Activated CD4-positive, alpha-beta T cell treated with anti-CD3 and anti-CD28 coated beads, Interleukin-2, amount 50 U/mL, for 24 hours (primary cell): ENCODE data around the gene SYNE1.
"Not testable (repeated sequence)": the region's sequence is repeated elsewhere in the genome, so short reads cannot be mapped to it uniquely, and the experiment has no call there.

Experiments used
- DNase-seq, 2 donors: peaks; one replicate each; pipeline ENCODE4 v3.0.0-alpha.2; 2020; ENCODE audit warnings: low read depth in 1 of 2, low spot score in 1 of 2

The SYNE1 gene

DNA sequence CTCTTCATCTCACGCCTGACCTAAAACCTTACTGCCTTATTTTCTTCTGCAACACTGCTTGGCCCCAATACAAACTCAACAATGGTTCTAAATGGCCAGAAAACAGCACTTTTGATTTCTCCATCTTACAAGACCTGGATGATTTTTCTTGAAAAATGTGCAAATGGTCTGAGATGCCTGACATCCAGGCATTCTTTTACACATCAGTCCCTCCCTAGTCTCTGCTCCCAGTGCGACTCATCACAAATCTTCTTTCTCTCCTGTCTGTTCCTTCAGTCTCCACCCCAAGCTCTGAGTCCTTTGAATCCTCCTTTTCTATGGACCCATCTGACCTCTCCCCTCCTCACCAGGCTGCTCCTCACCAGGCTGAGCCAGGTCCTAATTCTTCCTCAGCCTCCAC is 145.7 kb downstream of the SYNE1 start:
- not testable (repeated sequence) for DNase-seq

DNA sequence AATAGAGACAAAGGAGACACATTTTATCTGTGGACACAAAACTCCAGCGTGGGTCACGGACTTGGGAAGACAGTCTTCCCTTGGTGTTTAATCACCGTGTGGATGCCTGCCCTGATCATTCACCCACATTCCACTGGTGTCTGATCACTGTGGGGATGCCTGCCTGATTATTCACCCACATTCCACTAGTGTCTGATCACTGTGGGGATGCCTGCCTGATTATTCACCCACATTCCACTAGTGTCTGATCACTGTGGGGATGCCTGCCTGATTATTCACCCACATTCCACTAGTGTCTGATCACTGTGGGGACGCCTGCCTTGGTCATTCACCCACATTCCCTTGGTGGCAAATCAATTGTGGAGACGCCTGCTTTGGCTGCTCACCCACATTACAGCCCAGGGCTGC is 146.2 kb downstream of the SYNE1 start:
- DNase-seq = not testable (repeated sequence)

GRCh38 chr6:152484806-152485205 is 152.4 kb downstream of the SYNE1 start:
- DNase-seq = no peak

DNA sequence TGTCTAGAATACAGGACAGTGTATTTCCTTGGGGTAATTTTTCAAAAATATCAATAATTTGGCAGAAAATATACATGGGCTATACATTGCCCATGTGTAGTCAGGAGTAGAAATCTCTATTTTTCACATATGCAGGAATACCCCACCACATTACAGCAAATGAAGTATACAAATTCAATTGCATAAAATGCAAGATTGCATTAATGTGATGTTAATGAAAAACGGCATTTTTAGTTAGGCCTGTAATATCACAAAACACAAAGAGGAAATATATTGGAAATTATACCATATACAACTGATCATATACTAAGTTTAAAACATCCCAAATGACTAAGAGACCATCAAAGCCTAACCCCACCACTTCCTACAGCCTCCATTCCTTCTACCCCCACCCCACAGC is 154.9 kb downstream of the SYNE1 start:
- no peak for DNase-seq

DNA sequence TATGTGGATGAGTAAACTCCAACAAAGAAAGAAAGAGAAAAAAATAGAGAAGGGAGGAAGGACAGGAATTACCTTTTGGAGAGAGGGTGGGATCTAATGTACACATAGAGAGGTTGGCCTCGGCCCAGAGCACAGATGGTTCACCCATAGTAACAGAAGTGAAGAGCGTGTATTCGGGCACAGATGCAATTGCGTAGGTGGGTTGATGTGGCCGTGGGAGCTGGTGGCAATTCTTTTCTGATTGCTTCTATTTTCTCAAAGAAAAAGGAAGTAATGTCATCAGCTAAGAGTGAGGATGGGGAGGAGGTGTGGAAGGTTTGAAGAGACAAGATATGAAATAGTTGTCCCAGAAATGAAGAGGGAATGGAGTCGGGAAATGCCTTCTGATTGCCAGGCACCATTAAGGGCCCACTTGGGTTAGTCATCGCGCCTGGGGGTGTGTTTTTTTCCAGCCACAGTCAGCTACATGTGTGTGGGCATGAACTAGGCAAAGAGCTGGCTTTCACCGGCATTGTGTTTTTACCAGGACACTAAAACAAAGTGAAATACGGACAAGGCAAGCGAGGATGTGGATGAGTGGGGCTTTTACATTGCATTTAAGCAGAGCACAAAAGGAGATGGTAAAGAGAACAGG is 158.7 kb downstream of the SYNE1 start:
- no peak for DNase-seq

- DNase-seq = no peak
These were observed 162.8 kb downstream of the SYNE1 start for GRCh38 chr6:152474354-152474753.

- no peak for DNase-seq
These were observed 164.8 kb downstream of the SYNE1 start for GRCh38 chr6:152472325-152472724.

- DNase-seq = no peak
These were observed 165.5 kb downstream of the SYNE1 start for GRCh38 chr6:152471456-152472265.

DNA sequence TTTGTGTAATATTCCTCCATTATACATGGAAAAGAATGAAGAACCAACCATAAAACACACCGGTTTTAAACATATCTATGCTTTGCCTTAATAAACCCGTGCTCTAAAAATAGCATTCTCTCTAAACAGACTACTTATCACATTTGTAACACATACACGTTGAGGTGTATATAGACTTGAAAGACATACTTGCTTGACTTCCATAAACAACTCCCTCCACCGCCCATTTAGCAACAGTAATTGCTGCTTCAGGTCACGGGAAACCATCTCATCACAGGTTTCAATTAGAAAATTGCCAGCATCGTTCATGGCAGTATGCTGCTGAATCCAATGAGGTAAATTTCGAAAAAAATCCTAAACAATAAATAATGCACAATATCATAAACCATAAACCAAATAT is 174.0 kb downstream of the SYNE1 start:
- DNase-seq = no peak

GRCh38 chr6:152462716-152463115 is 174.4 kb downstream of the SYNE1 start:
- DNase-seq = no peak

- no peak for DNase-seq
These were observed 175.6 kb downstream of the SYNE1 start for GRCh38 chr6:152461556-152461955.

GRCh38 chr6:152458648-152459644 is 178.2 kb downstream of the SYNE1 start:
- no peak for DNase-seq

DNA sequence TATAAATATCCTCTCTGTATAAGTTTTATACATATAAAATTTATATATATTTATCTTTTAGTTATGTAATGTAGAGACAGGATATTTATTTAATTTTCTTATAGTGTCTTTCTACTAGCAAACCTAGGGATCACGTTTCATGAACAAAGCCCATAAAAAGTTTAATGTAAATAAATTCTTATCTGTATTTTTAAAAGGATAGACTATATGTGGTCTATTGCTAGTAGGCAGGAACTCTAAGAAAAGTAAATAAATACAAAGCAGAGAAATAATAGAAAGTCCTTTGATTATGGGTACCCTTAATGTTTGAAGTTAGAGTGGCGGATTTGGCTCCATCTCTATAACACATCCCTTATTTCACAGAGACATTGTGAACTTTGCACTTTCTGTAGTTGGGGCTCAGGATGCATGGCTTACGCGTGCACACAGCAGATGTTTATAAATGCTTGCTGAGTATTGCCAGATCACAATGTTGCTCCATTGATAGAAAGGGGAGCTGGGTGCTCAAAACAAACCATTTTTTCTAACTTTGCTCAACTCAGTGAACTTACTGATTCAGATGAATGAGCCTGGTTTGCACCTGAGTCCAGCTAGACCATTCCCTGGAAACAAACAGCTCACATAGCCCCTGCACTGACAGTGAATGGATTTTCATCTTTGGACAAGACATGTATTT is 179.1 kb downstream of the SYNE1 start:
- no peak for DNase-seq

GRCh38 chr6:152454003-152454402 is 183.2 kb downstream of the SYNE1 start:
- no peak for DNase-seq

DNA sequence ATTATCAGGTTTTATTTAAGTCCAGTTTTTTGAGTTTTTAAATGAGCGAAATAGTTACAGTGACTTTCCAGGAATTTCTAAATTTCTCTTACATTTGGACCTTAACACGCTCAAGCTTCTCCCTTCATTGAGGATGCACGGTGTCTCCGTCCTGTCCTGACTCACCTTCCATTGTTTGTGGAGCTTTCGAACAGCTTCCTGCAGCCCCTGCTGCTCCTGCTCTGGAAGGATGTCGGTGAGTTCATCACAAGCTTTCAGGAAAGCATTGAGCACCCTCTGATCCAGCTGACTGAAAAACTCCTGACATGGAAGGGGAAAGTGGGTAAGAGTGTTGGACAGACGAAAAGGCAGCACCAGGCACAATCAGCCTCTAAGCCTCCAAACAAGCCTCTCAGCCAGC is 183.7 kb downstream of the SYNE1 start:
- no peak for DNase-seq

GRCh38 chr6:152452639-152453038 is 184.5 kb downstream of the SYNE1 start:
- no peak for DNase-seq

GRCh38 chr6:152450519-152450918 is 186.6 kb downstream of the SYNE1 start:
- no peak for DNase-seq

DNA sequence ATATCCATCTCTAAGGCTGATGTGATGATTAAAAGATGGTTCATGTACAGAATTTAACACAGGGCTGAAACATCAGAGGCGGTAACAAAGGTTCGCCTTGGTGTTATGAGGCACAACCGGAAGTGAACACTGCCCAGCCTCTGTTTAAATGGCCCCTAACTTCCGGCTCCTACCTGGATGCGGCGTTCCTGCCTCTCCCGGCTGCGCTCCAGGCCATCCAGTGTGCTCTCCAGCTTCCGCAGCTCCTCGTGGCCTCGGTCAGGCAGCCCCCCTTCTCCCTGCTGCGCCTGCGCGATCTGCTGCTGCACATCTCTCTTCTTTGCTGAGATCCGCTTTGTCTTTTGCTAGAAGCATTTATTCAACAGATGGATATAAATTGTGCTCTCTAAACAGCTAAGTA is 195.3 kb downstream of the SYNE1 start:
- DNase-seq = no peak

GRCh38 chr6:152435816-152436215 is 201.3 kb downstream of the SYNE1 start:
- no peak for DNase-seq

DNA sequence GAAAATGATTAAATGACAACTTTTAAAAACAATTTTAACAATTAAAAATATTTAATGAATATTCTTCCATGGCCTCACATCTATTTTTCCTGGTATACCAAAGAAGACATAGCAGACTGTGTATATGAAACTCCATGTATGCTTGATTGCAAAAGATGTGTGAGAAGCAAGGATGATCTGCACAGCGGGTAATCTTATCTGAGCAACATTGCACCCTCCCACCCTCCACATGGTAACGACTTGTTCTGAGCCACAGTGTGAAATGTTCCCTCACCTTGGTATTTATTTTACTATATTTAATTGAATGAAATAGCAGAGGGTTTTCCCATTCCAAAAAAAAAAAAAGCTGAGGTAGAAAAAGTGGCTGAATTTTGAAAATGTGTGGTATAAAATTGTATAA is 204.4 kb downstream of the SYNE1 start:
- no peak for DNase-seq

- no peak for DNase-seq
These were observed 209.0 kb downstream of the SYNE1 start for GRCh38 chr6:152428126-152428525.
